DOHH2 (cell line): ENCODE measurements around the gene ASIC1.

Experiments used
- H3F3A ChIP-seq: fragments of 200-600 bp; sonication (generic), shearing (Covaris generic); 2 replicates; pipeline ENCODE4 v1.6.0; 2016; ENCODE audit warnings: antibody characterized with exemption, mild to moderate bottlenecking; ENCODE audit not compliant: control insufficient read depth, insufficient read depth
- H3K27ac ChIP-seq: fragments of 200-600 bp; sonication (generic); 2 replicates; pipeline ENCODE4 v1.5.1; 2014; ENCODE audit warnings: low read depth, mild to moderate bottlenecking, low read length, moderate library complexity
- H3K27me3 ChIP-seq: fragments of 200-600 bp; sonication (generic); 2 replicates; pipeline ENCODE4 v1.6.1; 2014; ENCODE audit warnings: mild to moderate bottlenecking, low read length, mixed read lengths; ENCODE audit not compliant: control insufficient read depth
- H3K36me3 ChIP-seq: fragments of 200-600 bp; sonication (generic); 2 replicates; pipeline ENCODE4 v1.6.1; 2014; ENCODE audit warnings: mild to moderate bottlenecking, low read length, moderate library complexity, mixed read lengths; ENCODE audit not compliant: control insufficient read depth
- H3K4me1 ChIP-seq: fragments of 200-600 bp; sonication (generic); 2 replicates; pipeline ENCODE4 v1.6.1; 2014; ENCODE audit warnings: mild to moderate bottlenecking, low read length, mixed read lengths; ENCODE audit not compliant: control insufficient read depth
- H3K4me2 ChIP-seq: fragments of 200-600 bp; sonication (generic); 2 replicates; pipeline ENCODE4 v1.6.0; 2014; ENCODE audit warnings: mild to moderate bottlenecking, low read length, moderate library complexity
- H3K4me3 ChIP-seq: fragments of 200-600 bp; sonication (generic); 2 replicates; pipeline ENCODE4 v1.5.1; 2014; ENCODE audit warnings: mild to moderate bottlenecking, low read length, mixed read lengths
- H3K79me2 ChIP-seq: fragments of 200-600 bp; sonication (generic); 2 replicates; pipeline ENCODE4 v1.6.1; 2014; ENCODE audit warnings: mild to moderate bottlenecking, low read length, mixed read lengths; ENCODE audit not compliant: control insufficient read depth
- H3K9me2 ChIP-seq: fragments of 200-600 bp; sonication (generic); replicated peaks from 2 replicates; pipeline ENCODE4 v1.6.1; 2014; ENCODE audit warnings: mild to moderate bottlenecking, low read length, mixed read lengths; ENCODE audit not compliant: control insufficient read depth
- H3K9me3 ChIP-seq: fragments of 200-600 bp; sonication (generic); 2 replicates; pipeline ENCODE4 v1.6.1; 2014; ENCODE audit warnings: antibody characterized with exemption, low read length, mixed read lengths; ENCODE audit not compliant: control insufficient read depth, insufficient read depth
- H4K20me1 ChIP-seq: fragments of 200-600 bp; sonication (generic); 2 replicates; pipeline ENCODE4 v1.6.0; 2014; ENCODE audit warnings: low read depth, mild to moderate bottlenecking, antibody characterized with exemption, low read length, moderate library complexity; ENCODE audit not compliant: control insufficient read depth, insufficient read depth
- CTCF ChIP-seq: fragments of 200-600 bp; sonication (generic); IDR thresholded peaks from one replicate; pipeline ENCODE4 v1.5.1; 2014; ENCODE audit warnings: antibody characterized with exemption, mild to moderate bottlenecking, low read depth, low read length; ENCODE audit not compliant: poor library complexity, severe bottlenecking
- EZH2phosphoT487 ChIP-seq: fragments of 200-600 bp; sonication (generic); IDR thresholded peaks from 2 replicates; pipeline ENCODE4 v1.6.1; 2017; ENCODE audit warnings: borderline replicate concordance, mild to moderate bottlenecking, antibody characterized with exemption, low read length, moderate library complexity, mixed read lengths

ASIC1 gene

GRCh38 chr12:50057896-50058670 is 687 bp downstream of the ASIC1 start:
- Histone ChIP-seq H3K79me2 (no peaks in the 10 kb centered on the region), H3K27me3 (peaks cover 64% of the 10 kb centered on the region), H3F3A (no peaks in the 10 kb centered on the region), H3K36me3 (no peaks in the 10 kb centered on the region), H3K4me2 (peak overlapping the region; percentile 71; the same call in 1 of the 2 replicates), H3K9me2 (no peaks in the 10 kb centered on the region), H3K4me1 (peaks cover 36% of the 10 kb centered on the region), H3K4me3 (peak overlapping the region; percentile 70), H3K9me3 (no peaks in the 10 kb centered on the region), H3K27ac (no peak overlapping the region), H4K20me1 (0 out of 2 replicates have a peak, but pooled peaks cover 4% of the 10 kb centered on the region)
- TF ChIP-seq EZH2phosphoT487 = no peak
- TF ChIP-seq CTCF = no peak

GRCh38 chr12:50058743-50059312 is 1.4 kb downstream of the ASIC1 start:
- Histone ChIP-seq H3F3A (no peaks in the 10 kb centered on the region), H3K4me1 (peaks cover 36% of the 10 kb centered on the region), H4K20me1 (0 out of 2 replicates have a peak, but pooled peaks cover 4% of the 10 kb centered on the region), H3K36me3 (no peaks in the 10 kb centered on the region), H3K79me2 (no peaks in the 10 kb centered on the region), H3K4me3 (no peak overlapping the region), H3K27me3 (peaks cover 60% of the 10 kb centered on the region), H3K27ac (no peak overlapping the region), H3K4me2 (no peak overlapping the region), H3K9me2 (no peaks in the 10 kb centered on the region), H3K9me3 (no peaks in the 10 kb centered on the region)
- TF ChIP-seq EZH2phosphoT487 (no peak), CTCF (no peak)

DNA sequence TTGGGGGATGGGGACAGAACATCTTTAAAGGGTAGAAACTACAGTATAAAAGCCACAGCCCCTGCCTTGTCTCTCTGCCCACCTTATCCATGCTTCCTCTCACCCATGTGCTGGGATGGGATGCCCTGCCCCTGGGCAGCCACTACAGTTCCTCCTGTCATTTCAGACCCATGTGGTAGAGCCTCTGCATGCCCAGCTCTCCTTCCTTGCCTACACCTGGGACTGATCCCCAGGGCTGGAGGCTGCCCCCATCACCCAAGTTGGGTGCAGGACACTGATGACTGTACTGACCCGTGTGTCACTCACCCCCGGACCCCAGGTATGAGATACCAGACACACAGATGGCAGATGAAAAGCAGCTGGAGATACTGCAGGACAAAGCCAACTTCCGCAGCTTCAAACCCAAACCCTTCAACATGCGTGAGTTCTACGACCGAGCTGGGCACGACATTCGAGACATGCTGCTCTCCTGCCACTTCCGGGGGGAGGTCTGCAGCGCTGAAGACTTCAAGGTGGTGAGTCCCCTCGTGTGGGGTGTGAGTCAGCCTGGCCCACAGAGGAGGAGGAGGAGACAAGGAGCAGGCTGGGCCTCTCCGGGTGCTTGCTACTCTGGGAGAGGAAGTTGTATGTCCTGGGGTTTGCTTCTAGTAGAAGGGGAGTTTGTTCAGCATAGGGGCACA is 2.2 kb downstream of the ASIC1 start:
- H4K20me1 ChIP-seq = 0 out of 2 replicates have a peak, but pooled peaks cover 4% of the 10 kb centered on the region
- H3K4me2 ChIP-seq = peak overlapping the region; percentile 19; the same call in 1 of the 2 replicates
- no peaks in the 10 kb centered on the region for H3K9me3 ChIP-seq
- TF ChIP-seq CTCF (no peak), EZH2phosphoT487 (no peak)
- peaks cover 36% of the 10 kb centered on the region for H3K4me1 ChIP-seq
- no peaks in the 10 kb centered on the region for H3F3A ChIP-seq
- H3K36me3 ChIP-seq = no peaks in the 10 kb centered on the region
- no peaks in the 10 kb centered on the region for H3K9me2 ChIP-seq
- H3K27ac ChIP-seq = no peak overlapping the region
- H3K4me3 ChIP-seq = no peak overlapping the region
- H3K27me3 ChIP-seq = peaks cover 64% of the 10 kb centered on the region
- H3K79me2 ChIP-seq = no peaks in the 10 kb centered on the region
